ENCODE data around the gene GLIS2. TPM values are rescaled to one million over a fixed set of nuclear protein-coding genes. Genes with fewer than 3 reads are reported as not detected.

The GLIS2 gene
- total and polyA plus RNA-seq, 7 experiments from 2014 or later: 0.53 TPM; not detected in 6

DNA sequence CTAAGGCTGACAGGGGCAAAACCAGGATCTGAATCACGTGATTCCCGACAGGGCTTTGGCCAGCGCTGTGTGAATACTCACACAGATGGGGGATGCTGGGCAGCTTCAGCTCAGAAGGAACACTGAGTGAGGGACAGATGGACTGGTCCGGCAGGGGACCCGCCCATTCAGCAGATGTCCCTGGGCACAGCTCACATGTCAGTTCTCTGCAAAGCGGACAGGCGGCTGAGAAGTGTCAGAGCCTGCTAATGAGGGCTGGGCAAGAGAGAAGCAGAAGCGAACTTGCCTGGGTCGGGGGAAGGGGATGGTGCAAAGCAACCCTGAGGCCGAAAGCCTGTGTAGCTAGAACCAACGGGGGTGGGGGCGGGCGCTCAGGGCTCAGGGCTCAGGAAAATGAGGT is 11.9 kb upstream of the GLIS2 start:
- H3K27ac ChIP-seq (ENCODE audit: low read depth, low read length): no peak overlapping the region
- ChIA-PET POLR2A (interaction anchor here (0.6 kb wide), 1 partner anchor 11 kb away, joined by 3 read pairs; no protein-coding TSS in a partner anchor), CTCF (interaction anchor here (1.3 kb wide), 1 partner anchor 15 kb away, joined by 4 read pairs; no protein-coding TSS in a partner anchor)
- H3K4me3 Mint-ChIP-seq: peak overlapping the region in 1 of 10 donors; percentile 14
- H3K27me3 Mint-ChIP-seq: no peaks in the 10 kb centered on the region
- peaks cover 15 to 17% of the 10 kb centered on the region in 2 donors for H3K4me1 ChIP-seq (ENCODE audit: control insufficient read depth in 2 of 2, insufficient read depth in 2 of 2, low read length in 2 of 2)
- H3K9me3 ChIP-seq (ENCODE audit: control insufficient read depth in 2 of 3, low read length in 3 of 3): no peaks in the 10 kb centered on the region
- peak overlapping the region in 3 of 9 donors; percentile 18 to 52 (median 27) for H3K27ac Mint-ChIP-seq
- no peak for DNase-seq
- H3K27me3 ChIP-seq (ENCODE audit: control insufficient read depth in 2 of 2, insufficient read depth in 2 of 2, low read length in 2 of 2): no peaks in the 10 kb centered on the region
- H3K4me3 ChIP-seq (ENCODE audit: low read length): no peak overlapping the region
- peaks cover 13 to 33% (median 26%) of the 10 kb centered on the region in 7 donors for H3K4me1 Mint-ChIP-seq
- peaks cover 0 to 11% (median 0%) of the 10 kb centered on the region in 5 donors for H3K36me3 Mint-ChIP-seq
- intact Hi-C loops (cut with micrococcal nuclease): no loop called here
- peaks cover 0 to 5% (median 0%) of the 10 kb centered on the region in 3 experiments for H3K36me3 ChIP-seq (ENCODE audit: control insufficient read depth in 2 of 3, insufficient read depth in 3 of 3, low read length in 3 of 3)
- no peak for ATAC-seq
- no peaks in the 10 kb centered on the region for H3K9me3 Mint-ChIP-seq

DNA sequence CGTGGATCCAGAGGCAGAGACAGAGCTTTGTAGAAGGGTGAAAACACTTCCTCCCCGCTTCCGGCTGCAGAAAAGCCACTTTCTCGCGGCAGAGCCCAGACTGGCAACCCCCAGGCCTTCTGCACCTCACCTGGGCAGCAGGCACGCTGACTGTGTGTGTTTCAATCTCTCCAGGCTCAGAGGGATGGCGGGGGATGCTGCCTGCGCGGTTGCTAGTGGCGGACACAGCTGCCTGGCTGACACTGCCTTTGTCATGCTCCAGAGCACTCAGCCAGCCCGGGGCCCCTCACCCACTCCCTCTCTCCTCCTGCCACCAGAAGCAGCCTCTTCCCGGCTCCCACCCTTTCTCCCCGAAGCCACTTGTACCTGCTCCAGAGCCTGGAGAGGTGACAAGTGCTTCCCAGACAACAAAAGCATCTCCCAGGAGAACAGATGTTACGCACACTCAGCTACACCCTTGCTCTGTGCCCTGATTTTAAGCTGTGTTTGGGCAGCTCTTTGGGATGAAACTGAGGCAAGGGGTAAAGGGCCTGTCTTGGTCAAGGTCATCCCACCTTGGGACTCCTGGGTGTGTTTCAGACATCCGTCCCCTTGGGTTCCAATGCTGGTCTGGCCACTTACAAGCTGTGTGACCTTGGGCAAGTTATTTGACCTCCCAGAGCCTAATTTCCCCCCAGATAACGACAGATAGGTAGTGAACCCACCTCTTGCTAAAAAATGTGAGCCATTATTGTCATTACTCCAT is 9.2 kb upstream of the GLIS2 start:
- Histone ChIP-seq H3K36me3 (ENCODE audit: control insufficient read depth in 2 of 3, insufficient read depth in 3 of 3, low read length in 3 of 3) (peaks cover 0 to 5% (median 0%) of the 10 kb centered on the region in 3 experiments), H3K4me1 (ENCODE audit: control insufficient read depth in 2 of 2, insufficient read depth in 2 of 2, low read length in 2 of 2) (peaks cover 15 to 17% of the 10 kb centered on the region in 2 donors), H3K4me3 (ENCODE audit: low read length) (peak overlapping the region; percentile 94), H3K27ac (ENCODE audit: low read depth, low read length) (peak overlapping the region; percentile 90), H3K9me3 (ENCODE audit: control insufficient read depth in 2 of 3, low read length in 3 of 3) (no peaks in the 10 kb centered on the region), H3K27me3 (ENCODE audit: control insufficient read depth in 2 of 2, insufficient read depth in 2 of 2, low read length in 2 of 2) (no peaks in the 10 kb centered on the region)
- DNase-seq (peak in 7 of 9 donors; percentile 39 to 57 (median 45)), ATAC-seq (no peak)
- H3K36me3 Mint-ChIP-seq: peaks cover 0 to 9% (median 0%) of the 10 kb centered on the region in 5 donors
- H3K4me3 Mint-ChIP-seq: peak overlapping the region; percentile 90 to 98 (median 94)
- H3K9me3 Mint-ChIP-seq: no peaks in the 10 kb centered on the region
- CTCF ChIA-PET: interaction anchor here (0.5 to 2.1 kb wide), 6 partner anchors 17 to 650 kb away, joined by 3 to 6 read pairs (median 3); partner anchors contain the start of gene TFAP4
- H3K27me3 Mint-ChIP-seq: peaks cover 0 to 2% (median 0%) of the 10 kb centered on the region in 5 donors
- POLR2A ChIA-PET: interaction anchor here (0.9 to 3.4 kb wide), 7 partner anchors 8 to 317 kb away, joined by 3 to 19 read pairs (median 3); partner anchors contain the start of genes PAM16 and TFAP4
- peak overlapping the region; percentile 94 to 99 (median 95) for H3K27ac Mint-ChIP-seq
- peaks cover 13 to 30% (median 23%) of the 10 kb centered on the region in 7 donors for H3K4me1 Mint-ChIP-seq
- intact Hi-C loops (cut with micrococcal nuclease): loop anchor here (1.0 to 5.0 kb wide), 19 partner anchors 9 to 1634 kb away; partner anchors contain the start of genes PAM16 (in 2 of the 2), SEC14L5 (in 2 of the 2), ADCY9 (in 1 of the 2) and CDIP1 (in 1 of the 2)

DNA sequence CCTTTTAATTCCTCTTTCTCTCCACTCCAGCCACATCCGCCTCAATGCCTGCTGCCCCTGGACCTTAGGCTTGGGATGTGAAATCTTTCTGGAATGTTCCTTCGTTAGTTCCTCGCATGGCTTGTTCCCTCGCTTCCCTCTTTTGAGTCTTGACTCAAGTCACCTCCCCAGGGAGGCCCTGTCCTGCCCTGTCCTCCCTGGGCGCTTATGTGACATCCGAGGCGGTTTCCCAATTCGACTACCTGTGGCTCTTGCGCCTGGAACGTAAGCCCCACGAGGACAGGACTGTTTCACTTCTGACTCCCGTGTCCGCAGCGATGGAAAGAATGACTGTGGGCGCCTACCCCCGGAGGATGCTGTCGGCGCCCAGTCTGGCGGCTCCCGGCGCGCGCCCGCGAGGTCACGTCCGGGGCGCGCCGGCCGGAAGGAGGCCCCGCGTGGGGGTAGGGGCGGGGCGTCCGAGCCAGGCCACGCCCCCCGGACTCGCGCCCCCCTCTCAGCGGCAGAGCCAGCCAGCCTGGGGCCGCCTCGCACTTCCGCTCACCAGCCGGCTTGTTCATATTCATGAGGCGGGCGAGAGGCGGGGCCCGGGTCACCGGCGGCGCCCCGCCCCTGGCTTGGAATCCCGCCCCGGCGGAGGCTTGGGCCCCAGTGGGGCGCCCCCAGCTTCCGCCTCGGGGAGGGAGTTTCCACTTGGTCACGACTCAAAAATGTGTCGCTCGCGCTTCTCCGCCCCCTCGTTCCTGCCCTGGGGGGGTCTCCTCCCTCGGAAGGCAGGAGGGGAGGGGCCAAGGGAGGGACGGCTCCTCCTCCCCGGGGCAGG is 8.4 kb upstream of the GLIS2 start:
- peak overlapping the region; percentile 94 to 99 (median 95) for H3K27ac Mint-ChIP-seq
- DNase-seq: peak; percentile 97 to 98 (median 97)
- Histone ChIP-seq H3K36me3 (ENCODE audit: control insufficient read depth in 2 of 3, insufficient read depth in 3 of 3, low read length in 3 of 3) (peaks cover 0 to 5% (median 0%) of the 10 kb centered on the region in 3 experiments), H3K27ac (ENCODE audit: low read depth, low read length) (peak overlapping the region; percentile 90), H3K9me3 (ENCODE audit: control insufficient read depth in 2 of 3, low read length in 3 of 3) (no peaks in the 10 kb centered on the region), H3K4me3 (ENCODE audit: low read length) (peak overlapping the region; percentile 94), H3K27me3 (ENCODE audit: control insufficient read depth in 2 of 2, insufficient read depth in 2 of 2, low read length in 2 of 2) (no peaks in the 10 kb centered on the region), H3K4me1 (ENCODE audit: control insufficient read depth in 2 of 2, insufficient read depth in 2 of 2, low read length in 2 of 2) (peaks cover 15 to 17% of the 10 kb centered on the region in 2 donors)
- H3K4me1 Mint-ChIP-seq: peaks cover 13 to 30% (median 23%) of the 10 kb centered on the region in 7 donors
- intact Hi-C loops (cut with micrococcal nuclease): loop anchor here (1.0 to 5.0 kb wide), 19 partner anchors 8 to 1635 kb away; partner anchors contain the start of genes PAM16 (in 2 of the 2), SEC14L5 (in 2 of the 2), ADCY9 (in 1 of the 2) and CDIP1 (in 1 of the 2)
- ATAC-seq: peak; percentile 96
- H3K4me3 Mint-ChIP-seq: peak overlapping the region; percentile 90 to 98 (median 94)
- ChIA-PET POLR2A (interaction anchor here (0.7 to 3.4 kb wide), 8 partner anchors 8 to 54 kb away, joined by 3 to 19 read pairs (median 4); partner anchors contain the start of genes PAM16 and TFAP4), CTCF (interaction anchor here (0.8 to 1.6 kb wide), 5 partner anchors 19 to 53 kb away, joined by 3 to 6 read pairs (median 3); partner anchors contain the start of gene TFAP4)
- H3K36me3 Mint-ChIP-seq: peaks cover 0 to 9% (median 0%) of the 10 kb centered on the region in 5 donors
- no peaks in the 10 kb centered on the region for H3K9me3 Mint-ChIP-seq
- peaks cover 0 to 2% (median 0%) of the 10 kb centered on the region in 5 donors for H3K27me3 Mint-ChIP-seq

DNA sequence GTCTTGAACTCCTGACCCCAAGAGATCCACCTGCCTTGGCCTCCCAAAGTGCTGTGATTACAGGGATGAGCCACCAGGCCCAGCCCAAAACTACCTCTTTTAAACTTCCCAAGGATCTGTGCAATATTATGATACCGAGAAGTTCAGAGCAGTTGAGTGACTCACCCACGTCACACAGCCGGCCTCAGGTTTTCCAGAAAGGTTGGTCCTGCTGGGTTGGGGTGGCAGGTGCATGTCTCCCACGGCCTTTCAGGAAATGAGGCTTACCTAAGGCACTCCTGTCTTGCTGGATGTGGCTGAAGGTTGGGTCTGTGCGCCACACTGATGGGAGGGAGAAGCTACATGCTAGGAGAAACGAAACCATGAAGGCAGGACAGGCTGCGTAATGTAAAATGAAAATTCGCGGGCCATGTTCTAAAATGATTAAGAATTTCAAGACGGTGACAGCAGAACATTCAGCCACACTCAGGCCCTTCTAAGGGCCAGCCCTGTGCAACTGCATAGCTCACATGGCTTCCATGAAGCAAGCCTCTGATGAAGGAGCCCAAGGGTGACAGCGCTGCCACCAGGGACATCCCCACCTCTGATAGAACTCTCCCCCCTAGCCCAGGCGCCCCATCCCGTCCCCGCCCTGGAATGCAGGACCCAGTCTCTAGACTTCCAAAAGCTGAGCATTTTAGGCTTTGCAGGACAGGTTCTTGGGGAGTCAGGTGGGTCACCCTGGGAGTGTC is 6.6 kb upstream of the GLIS2 start:
- Histone ChIP-seq H3K27me3 (ENCODE audit: control insufficient read depth in 2 of 2, insufficient read depth in 2 of 2, low read length in 2 of 2) (peaks cover 0 to 2% of the 10 kb centered on the region in 2 donors), H3K4me1 (ENCODE audit: control insufficient read depth in 2 of 2, insufficient read depth in 2 of 2, low read length in 2 of 2) (peaks cover 15 to 17% of the 10 kb centered on the region in 2 donors), H3K9me3 (ENCODE audit: control insufficient read depth in 2 of 3, low read length in 3 of 3) (no peaks in the 10 kb centered on the region), H3K27ac (ENCODE audit: low read depth, low read length) (no peak overlapping the region), H3K4me3 (ENCODE audit: low read length) (no peak overlapping the region), H3K36me3 (ENCODE audit: control insufficient read depth in 2 of 3, insufficient read depth in 3 of 3, low read length in 3 of 3) (no peaks in the 10 kb centered on the region)
- intact Hi-C loops (cut with micrococcal nuclease): loop anchor here (1.0 to 5.0 kb wide), 4 partner anchors 21 to 1637 kb away; partner anchors contain the start of gene SEC14L5 (in 2 of the 2)
- CTCF ChIA-PET: interaction anchor here (0.6 to 4.8 kb wide), 6 partner anchors 12 to 59 kb away, joined by 3 to 22 read pairs (median 5); no protein-coding TSS in a partner anchor
- Mint-ChIP-seq H3K36me3 (peaks cover 0 to 7% (median 0%) of the 10 kb centered on the region in 5 donors), H3K9me3 (no peaks in the 10 kb centered on the region), H3K4me3 (peak overlapping the region in 8 of 10 donors; percentile 0 to 98 (median 62)), H3K27ac (peak overlapping the region in 8 of 9 donors; percentile 27 to 98 (median 93)), H3K27me3 (peaks cover 4 to 11% (median 7%) of the 10 kb centered on the region in 5 donors), H3K4me1 (peaks cover 11 to 30% (median 27%) of the 10 kb centered on the region in 7 donors)
- ATAC-seq (no peak), DNase-seq (no peak)
- POLR2A ChIA-PET: interaction anchor here (1.6 to 2.1 kb wide), 2 partner anchors 19 to 37 kb away, joined by 4 to 15 read pairs; partner anchors contain the start of gene TFAP4

DNA sequence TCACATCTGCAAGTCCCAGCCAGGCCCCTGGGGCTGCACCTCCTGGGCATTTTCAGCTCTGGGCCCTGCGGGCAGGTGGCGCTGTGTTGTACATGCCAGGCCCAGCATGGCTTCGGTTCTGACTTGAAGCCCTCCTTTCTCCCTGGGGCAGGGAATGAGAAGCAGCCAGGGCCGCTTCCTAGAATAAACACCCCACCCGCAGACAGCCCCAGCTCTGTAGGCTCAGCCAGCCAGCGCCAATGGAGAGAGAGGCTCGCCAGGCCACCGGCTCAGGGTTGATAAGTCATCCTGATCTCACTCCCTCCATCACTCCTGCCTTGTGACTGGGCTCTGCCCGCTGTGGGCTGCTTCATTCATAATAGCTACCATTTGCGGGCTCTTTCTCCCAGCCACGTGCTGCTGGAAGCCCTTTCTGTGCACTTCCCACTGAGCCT is 6.0 kb upstream of the GLIS2 start:
- Mint-ChIP-seq H3K4me1 (peaks cover 17 to 36% (median 32%) of the 10 kb centered on the region in 7 donors), H3K9me3 (no peaks in the 10 kb centered on the region), H3K27ac (peak overlapping the region in 5 of 9 donors; percentile 24 to 93 (median 48)), H3K27me3 (peaks cover 10 to 17% (median 12%) of the 10 kb centered on the region in 5 donors), H3K4me3 (peak overlapping the region in 4 of 10 donors; percentile 16 to 69 (median 30)), H3K36me3 (peaks cover 0 to 7% (median 0%) of the 10 kb centered on the region in 5 donors)
- Histone ChIP-seq H3K9me3 (ENCODE audit: control insufficient read depth in 2 of 3, low read length in 3 of 3) (no peaks in the 10 kb centered on the region), H3K27me3 (ENCODE audit: control insufficient read depth in 2 of 2, insufficient read depth in 2 of 2, low read length in 2 of 2) (peaks cover 0 to 8% of the 10 kb centered on the region in 2 donors), H3K27ac (ENCODE audit: low read depth, low read length) (no peak overlapping the region), H3K36me3 (ENCODE audit: control insufficient read depth in 2 of 3, insufficient read depth in 3 of 3, low read length in 3 of 3) (no peaks in the 10 kb centered on the region), H3K4me3 (ENCODE audit: low read length) (no peak overlapping the region), H3K4me1 (ENCODE audit: control insufficient read depth in 2 of 2, insufficient read depth in 2 of 2, low read length in 2 of 2) (peaks cover 17% of the 10 kb centered on the region in 2 donors)
- ChIA-PET CTCF (interaction anchor here (0.6 to 4.8 kb wide), 4 partner anchors 12 to 59 kb away, joined by 3 to 22 read pairs (median 4); no protein-coding TSS in a partner anchor), POLR2A (interaction anchor here (2.1 kb wide), 1 partner anchor 37 kb away, joined by 15 read pairs; the partner anchor contains the start of gene TFAP4)
- intact Hi-C loops (cut with micrococcal nuclease): loop anchor here (1.0 to 10.0 kb wide), 5 partner anchors 20 to 1638 kb away; partner anchors contain the start of gene SEC14L5 (in 2 of the 2)
- ATAC-seq (no peak), DNase-seq (peak in 8 of 9 donors; percentile 34 to 62 (median 54))

All from naive thymus-derived CD4-positive, alpha-beta T cell (primary cell).